ENCODE measurements around the gene SURF6.
"Not testable (repeated sequence)": the region's sequence is repeated elsewhere in the genome, so short reads cannot be mapped to it uniquely, and the experiment has no call there.

SURF6 gene

DNA sequence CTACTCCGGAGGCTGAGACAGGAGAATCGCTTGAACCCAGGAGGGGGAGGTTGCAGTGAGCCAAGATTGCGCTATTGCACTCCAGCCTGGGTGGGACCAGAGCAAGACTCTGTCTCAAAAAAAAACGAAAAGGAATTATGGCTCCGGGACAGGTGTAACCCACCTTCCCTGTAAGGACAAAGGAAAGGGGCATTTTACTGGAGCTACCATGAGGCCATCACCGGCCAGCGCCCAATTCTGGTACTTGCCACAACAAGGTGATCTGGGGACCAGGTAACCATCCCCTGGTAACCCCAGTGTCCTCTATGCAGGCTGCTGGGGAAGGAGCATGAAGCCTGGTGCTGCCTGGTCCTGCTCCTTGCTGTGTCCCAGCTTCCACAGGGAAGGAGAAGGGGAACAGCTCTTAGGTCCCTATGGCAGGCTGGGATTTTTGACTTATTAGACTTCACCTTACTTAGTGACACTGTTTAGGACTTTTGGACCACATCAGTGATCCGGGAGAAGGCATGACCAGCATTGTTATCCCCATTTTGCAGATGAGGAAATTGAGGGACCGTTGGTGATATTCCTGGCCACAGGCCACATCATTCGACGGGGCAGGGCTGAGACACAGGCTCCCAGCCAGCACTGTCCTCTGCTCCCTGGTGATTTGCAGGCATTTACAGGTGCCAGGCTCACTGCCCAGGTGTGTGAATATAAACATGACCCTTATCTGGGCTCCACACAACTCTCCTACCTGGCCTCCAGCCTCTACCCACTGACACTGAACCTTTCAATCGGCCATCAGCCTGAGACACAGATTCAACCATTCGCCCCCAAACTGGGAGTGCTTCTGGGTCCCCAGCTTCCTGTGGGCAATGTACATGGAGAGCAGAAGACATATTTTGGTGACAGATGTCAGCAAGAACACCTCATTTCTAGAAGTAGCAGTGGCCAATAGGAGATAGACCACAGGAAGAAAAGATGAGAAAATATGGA is 34.4 kb downstream of the SURF6 start:
- TF ChIP-seq, protein P1, sequence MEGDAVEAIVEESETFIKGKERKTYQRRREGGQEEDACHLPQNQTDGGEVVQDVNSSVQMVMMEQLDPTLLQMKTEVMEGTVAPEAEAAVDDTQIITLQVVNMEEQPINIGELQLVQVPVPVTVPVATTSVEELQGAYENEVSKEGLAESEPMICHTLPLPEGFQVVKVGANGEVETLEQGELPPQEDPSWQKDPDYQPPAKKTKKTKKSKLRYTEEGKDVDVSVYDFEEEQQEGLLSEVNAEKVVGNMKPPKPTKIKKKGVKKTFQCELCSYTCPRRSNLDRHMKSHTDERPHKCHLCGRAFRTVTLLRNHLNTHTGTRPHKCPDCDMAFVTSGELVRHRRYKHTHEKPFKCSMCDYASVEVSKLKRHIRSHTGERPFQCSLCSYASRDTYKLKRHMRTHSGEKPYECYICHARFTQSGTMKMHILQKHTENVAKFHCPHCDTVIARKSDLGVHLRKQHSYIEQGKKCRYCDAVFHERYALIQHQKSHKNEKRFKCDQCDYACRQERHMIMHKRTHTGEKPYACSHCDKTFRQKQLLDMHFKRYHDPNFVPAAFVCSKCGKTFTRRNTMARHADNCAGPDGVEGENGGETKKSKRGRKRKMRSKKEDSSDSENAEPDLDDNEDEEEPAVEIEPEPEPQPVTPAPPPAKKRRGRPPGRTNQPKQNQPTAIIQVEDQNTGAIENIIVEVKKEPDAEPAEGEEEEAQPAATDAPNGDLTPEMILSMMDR (IDR thresholded peaks at IDR 0.05; ENCODE audit: extremely low read depth, insufficient read depth, missing control alignments): no peak
- in situ Hi-C loops (cut with MboI; ENCODE audit: low pct_unique_long_range_greater_than_20kb, low sequenced_read_pairs, unreplicated experiment): no loop called here
- no peak for DNase-seq (ENCODE audit: low spot score)

DNA sequence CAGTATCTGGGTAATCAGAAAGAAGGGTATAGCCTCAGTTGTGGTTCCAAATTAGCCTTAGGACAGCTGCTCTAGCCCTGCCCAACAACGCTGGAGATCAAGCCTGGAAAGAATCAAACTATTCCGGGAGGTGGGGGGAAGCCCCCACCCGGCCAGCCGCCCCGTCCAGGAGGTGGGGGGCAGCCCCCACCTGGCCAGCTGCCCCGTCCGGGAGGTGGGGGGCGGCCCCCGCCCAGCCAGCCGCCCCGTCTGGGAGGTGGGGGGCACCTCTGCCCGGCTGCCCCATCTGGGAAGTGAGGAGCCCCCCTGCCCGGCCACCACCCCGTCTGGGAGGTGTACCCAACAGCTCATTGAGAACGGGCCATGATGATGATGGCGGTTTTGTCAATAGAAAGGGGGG is 36.0 kb downstream of the SURF6 start:
- DNase-seq (ENCODE audit: low spot score); in situ Hi-C loops (cut with MboI; ENCODE audit: low pct_unique_long_range_greater_than_20kb, low sequenced_read_pairs, unreplicated experiment): not testable (repeated sequence)

DNA sequence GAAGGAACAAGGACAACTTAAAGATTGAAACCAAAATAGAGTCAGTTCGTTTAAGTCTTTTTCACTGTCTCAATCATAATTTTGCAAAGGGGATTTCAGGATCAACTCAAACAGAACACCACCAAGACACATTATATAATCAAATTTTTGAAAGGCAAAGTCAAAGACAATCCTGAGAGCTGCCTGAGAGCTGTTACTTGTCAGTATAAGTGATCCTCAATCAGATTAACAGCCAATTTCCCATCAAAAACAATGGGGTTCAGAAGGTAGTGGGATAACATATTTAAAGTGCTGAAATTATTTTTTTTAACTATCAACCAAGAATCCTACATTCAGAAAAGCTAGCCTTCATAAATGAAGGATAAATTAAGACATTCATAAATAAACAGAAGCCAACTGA is 41.7 kb downstream of the SURF6 start:
- TF ChIP-seq, protein P1 (IDR thresholded peaks at IDR 0.05; ENCODE audit: extremely low read depth, insufficient read depth, missing control alignments): no peak
- no peak for DNase-seq (ENCODE audit: low spot score)
- in situ Hi-C loops (cut with MboI; ENCODE audit: low pct_unique_long_range_greater_than_20kb, low sequenced_read_pairs, unreplicated experiment): no loop called here

DNA sequence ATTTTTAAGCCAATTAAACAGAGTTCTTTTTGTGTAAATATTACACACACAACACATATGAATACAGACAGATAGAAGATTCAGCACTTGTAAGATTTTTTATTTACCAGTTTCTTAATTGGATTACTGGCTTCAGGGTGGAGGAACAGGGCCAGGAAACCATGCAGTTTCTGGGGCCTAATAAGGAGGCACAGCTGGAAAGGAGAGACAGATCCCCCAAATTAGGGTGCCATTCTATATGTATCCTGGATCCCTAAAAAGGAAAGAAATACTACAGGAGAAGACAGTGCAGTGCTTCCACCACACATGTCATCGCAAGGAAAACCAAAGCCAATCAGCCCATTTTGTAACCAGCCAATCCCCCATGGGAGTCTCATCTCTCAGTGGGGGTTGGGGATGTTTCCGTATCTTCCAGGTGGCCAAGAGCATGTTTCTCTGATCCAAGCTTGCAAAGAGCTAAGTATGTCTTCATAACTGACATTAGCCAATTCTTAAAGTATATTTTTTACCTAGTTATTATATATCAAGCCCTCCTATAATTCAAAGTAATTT is 45.2 kb downstream of the SURF6 start:
- DNase-seq (ENCODE audit: low spot score): no peak
- TF ChIP-seq, protein P1 (IDR thresholded peaks at IDR 0.05; ENCODE audit: extremely low read depth, insufficient read depth, missing control alignments): no peak
- in situ Hi-C loops (cut with MboI; ENCODE audit: low pct_unique_long_range_greater_than_20kb, low sequenced_read_pairs, unreplicated experiment): no loop called here

DNA sequence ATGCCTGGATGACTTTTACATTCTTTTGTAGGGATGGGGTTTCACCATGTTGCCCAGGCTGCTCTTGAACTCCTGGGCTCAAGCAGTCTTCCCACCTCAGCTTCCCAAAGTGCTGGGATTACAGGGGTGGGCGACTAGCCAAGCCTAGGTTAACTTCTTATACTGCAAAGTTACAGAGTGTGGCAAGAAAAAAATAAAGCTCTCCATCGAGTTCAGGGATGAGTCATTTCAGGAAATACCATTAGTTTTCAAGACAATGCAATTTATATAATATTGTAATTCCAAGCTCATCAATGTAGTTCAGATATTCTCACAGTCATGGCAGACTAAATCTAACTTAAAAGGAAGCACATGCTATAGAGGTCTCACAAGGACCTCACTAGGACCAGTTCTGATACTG is 49.5 kb downstream of the SURF6 start:
- DNase-seq (ENCODE audit: low spot score): no peak
- TF ChIP-seq, protein P1 (IDR thresholded peaks at IDR 0.05; ENCODE audit: extremely low read depth, insufficient read depth, missing control alignments): no peak
- in situ Hi-C loops (cut with MboI; ENCODE audit: low pct_unique_long_range_greater_than_20kb, low sequenced_read_pairs, unreplicated experiment): no loop called here

DNA sequence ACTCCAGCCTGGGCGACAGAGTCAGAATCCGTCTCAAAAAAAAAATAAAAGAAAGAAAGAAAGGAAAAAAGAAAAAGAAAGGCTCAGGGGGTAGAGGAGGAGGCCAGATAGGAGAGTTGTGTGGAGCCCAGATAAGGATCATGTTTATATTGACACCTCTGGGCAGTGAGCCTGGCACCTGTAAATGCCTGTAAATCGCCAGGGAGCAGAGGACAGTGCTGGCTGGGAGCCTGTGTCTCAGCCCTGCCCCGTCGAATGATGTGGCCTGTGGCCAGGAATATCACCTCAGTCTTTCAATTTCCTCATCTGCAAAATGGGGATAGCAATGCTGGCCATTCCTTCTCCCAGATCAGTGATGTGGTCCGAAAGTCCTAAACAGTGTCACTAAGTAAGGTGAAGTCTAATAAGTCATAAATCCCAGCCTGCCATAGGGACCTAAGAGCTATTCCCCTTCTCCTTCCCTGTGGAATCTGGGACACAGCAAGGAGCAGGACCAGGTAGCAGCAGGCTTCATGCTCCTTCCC is 50.7 kb downstream of the SURF6 start:
- TF ChIP-seq, protein P1 (IDR thresholded peaks at IDR 0.05; ENCODE audit: extremely low read depth, insufficient read depth, missing control alignments): no peak
- in situ Hi-C loops (cut with MboI; ENCODE audit: low pct_unique_long_range_greater_than_20kb, low sequenced_read_pairs, unreplicated experiment): no loop called here
- DNase-seq (ENCODE audit: low spot score): no peak

DNA sequence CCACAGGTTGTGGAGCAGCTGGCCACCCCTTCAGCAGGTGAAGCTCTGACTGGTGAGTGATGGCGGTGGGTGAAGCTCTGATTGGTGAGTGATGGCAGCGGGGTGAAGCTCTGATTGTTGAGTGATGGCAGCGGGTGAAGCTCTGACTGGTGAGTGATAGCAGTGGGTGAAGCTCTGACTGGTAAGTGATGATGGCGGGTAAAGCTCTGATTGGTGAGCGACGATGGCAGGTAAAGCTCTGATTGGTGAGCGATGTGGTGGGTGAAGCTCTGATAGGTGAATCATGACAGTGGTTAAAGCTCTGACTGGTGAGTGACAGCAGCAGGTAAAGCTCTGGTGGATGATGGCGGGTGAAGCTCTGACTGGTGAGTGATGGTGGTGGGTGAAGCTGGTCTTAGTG is 51.6 kb downstream of the SURF6 start:
- TF ChIP-seq, protein P1 (IDR thresholded peaks at IDR 0.05; ENCODE audit: extremely low read depth, insufficient read depth, missing control alignments): no peak
- DNase-seq (ENCODE audit: low spot score): no peak
- in situ Hi-C loops (cut with MboI; ENCODE audit: low pct_unique_long_range_greater_than_20kb, low sequenced_read_pairs, unreplicated experiment): no loop called here

DNA sequence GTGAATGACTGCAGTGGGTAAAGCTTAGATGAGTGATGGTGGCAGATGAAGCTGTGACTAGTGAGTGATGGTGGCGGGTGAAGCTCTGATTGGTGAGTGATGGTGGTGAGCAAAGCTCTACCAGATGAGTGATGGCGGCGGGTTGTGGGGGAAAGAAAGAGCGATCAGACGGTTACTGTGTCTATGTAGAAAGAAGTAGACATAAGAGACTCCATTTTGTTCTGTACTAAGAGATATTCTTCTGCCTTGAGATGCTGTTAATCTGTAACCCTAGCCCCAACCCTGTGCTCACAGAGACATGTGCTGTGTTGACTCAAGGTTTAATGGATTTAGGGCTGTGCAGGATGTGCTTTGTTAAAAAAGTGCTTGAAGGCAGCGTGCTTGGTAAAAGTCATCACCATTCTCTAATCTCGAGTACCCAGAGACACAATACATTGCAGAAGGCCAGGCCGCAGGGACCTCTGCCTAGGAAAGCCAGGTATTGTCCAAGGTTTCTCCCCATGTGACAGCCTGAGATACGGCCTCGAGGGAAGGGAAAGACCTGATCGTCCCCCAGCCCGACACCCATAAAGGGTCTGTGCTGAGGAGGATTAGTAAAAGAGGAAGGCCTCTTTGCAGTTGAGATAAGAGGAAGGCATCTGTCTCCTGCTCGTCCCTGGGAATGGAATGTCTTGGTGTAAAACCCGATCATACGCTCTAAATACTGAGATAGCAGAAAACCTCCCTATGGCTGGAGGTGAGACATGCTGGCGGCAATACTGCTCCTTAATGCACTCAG is 52.5 kb downstream of the SURF6 start:
- in situ Hi-C loops (cut with MboI; ENCODE audit: low pct_unique_long_range_greater_than_20kb, low sequenced_read_pairs, unreplicated experiment); DNase-seq (ENCODE audit: low spot score): not testable (repeated sequence)

All from GM13977 (cell line).